DOHH2 (cell line): ENCODE data around the gene PPP3CA.

Source experiments
- EZH2phosphoT487 ChIP-seq: fragments of 200-600 bp; sonication (generic); IDR thresholded peaks from 2 replicates; pipeline ENCODE4 v1.6.1; 2017; ENCODE audit warnings: borderline replicate concordance, mild to moderate bottlenecking, antibody characterized with exemption, low read length, moderate library complexity, mixed read lengths
- TF ChIP-seq, protein P1 (sequence below): fragments of 200-600 bp; sonication (generic); IDR thresholded peaks from one replicate; pipeline ENCODE4 v1.5.1; 2014; ENCODE audit warnings: antibody characterized with exemption, mild to moderate bottlenecking, low read depth, low read length; ENCODE audit not compliant: poor library complexity, severe bottlenecking

DNA sequence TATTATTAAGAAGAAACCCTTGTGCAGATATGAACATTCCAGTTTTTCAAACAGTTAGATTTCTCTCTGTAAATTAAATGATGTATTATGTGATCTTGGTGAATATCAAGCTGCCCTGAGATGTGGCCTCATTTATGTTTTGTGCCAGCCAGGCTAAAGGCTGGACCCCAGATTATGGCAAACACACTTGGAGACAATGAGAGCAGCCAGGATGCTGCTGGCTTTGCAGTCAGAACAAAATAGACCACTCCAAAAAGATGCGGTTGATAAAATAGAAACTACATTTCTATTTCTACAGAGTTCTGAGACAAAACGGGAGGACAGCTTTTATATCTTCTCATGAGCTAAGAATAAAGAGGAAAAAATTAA, 296.5 kb downstream of the PPP3CA start:
- TF ChIP-seq, protein P1, sequence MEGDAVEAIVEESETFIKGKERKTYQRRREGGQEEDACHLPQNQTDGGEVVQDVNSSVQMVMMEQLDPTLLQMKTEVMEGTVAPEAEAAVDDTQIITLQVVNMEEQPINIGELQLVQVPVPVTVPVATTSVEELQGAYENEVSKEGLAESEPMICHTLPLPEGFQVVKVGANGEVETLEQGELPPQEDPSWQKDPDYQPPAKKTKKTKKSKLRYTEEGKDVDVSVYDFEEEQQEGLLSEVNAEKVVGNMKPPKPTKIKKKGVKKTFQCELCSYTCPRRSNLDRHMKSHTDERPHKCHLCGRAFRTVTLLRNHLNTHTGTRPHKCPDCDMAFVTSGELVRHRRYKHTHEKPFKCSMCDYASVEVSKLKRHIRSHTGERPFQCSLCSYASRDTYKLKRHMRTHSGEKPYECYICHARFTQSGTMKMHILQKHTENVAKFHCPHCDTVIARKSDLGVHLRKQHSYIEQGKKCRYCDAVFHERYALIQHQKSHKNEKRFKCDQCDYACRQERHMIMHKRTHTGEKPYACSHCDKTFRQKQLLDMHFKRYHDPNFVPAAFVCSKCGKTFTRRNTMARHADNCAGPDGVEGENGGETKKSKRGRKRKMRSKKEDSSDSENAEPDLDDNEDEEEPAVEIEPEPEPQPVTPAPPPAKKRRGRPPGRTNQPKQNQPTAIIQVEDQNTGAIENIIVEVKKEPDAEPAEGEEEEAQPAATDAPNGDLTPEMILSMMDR, result no peak
- TF ChIP-seq EZH2phosphoT487, result no peak
